AG04449 (cell line): ENCODE measurements around the gene U2SURP.

Source experiments
- CTCF ChIA-PET: fragments of 350-600 bp; formaldehyde crosslinking; extraction: SDS; loops from one replicate; lab custom pipeline; 2021; ENCODE audit warnings: antibody characterized with exemption; lab: Yijun Ruan, JAX
- POLR2A ChIA-PET: fragments of 400-600, 350-600 bp; formaldehyde crosslinking; extraction: SDS; loops from one replicate; lab custom pipeline; 2020; ENCODE audit warnings: antibody characterized with exemption, inconsistent platforms; lab: Yijun Ruan, JAX
- DNase-seq: peaks from one replicate; pipeline ENCODE4 v3.0.0-alpha.2; 2010; ENCODE audit warnings: low read depth, low spot score
- H3K4me3 ChIP-seq: 2 replicates; pipeline ENCODE4 v1.5.1; 2011; ENCODE audit warnings: low read depth, mild to moderate bottlenecking, control low read depth, low read length
- CTCF ChIP-seq: IDR thresholded peaks from one replicate; pipeline ENCODE4 v1.5.1; 2011; ENCODE audit warnings: mild to moderate bottlenecking, moderate library complexity, low read length, control low read depth, inconsistent platforms; ENCODE audit not compliant: insufficient read depth; ENCODE audit errors: missing control alignments

U2SURP gene

GRCh38 chr3:143056372-143056771 is 55.0 kb downstream of the U2SURP start:
- CTCF ChIA-PET = interaction anchor here (1.6 to 2.2 kb wide), 2 partner anchors 11 to 16 kb away, joined by 3 to 6 read pairs; no protein-coding TSS in a partner anchor
- POLR2A ChIA-PET = no interaction called here
- H3K4me3 ChIP-seq = no peak overlapping the region
- no peak for DNase-seq
- TF ChIP-seq CTCF = no peak

DNA sequence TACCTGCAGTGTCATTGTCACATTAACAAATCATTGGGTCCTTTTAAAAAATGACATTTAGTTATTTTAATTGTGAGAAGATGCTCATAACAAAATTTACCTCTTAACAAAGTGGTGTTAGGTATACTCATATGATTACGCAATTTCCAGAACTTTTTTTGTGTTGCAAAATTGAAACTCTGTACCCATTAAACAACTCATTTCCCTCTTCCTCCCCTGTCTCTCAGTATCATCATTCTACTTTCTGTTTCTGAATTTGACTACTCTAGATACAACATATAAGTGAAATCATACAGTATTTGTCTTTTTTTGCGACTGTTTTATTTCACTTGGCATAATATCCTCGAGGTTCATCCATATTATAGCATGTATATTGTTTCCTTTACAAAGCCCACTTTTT is 59.5 kb downstream of the U2SURP start:
- TF ChIP-seq CTCF = no peak
- CTCF ChIA-PET = no interaction called here
- POLR2A ChIA-PET = no interaction called here
- no peak overlapping the region for H3K4me3 ChIP-seq
- no peak for DNase-seq

GRCh38 chr3:143063018-143063417 is 61.6 kb downstream of the U2SURP start:
- TF ChIP-seq CTCF = no peak
- ChIA-PET CTCF (interaction anchor here (0.7 kb wide), 1 partner anchor 235 kb away, joined by 3 read pairs; no protein-coding TSS in a partner anchor), POLR2A (no interaction called here)
- H3K4me3 ChIP-seq = no peak overlapping the region
- no peak for DNase-seq

DNA sequence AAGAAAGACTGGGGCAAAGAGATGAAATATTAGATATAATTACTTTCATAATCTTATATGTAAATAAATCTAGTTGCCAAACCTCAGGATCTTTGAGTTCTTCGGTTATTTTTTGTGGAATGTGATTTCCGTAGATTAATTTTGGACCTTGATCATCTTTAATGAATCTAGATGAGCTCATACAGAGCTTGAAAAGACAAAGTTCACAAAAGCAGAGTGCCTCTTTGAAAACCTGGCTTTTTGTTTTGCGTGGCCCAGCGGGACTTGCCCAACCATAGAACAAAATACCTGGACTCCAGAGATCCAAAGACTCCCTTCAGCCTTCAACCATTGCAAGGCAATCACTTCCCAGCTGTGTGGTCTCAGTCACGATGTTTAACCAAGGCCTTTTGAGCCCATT is 63.4 kb downstream of the U2SURP start:
- no peak overlapping the region for H3K4me3 ChIP-seq
- CTCF ChIA-PET = interaction anchor here (1.0 kb wide), 1 partner anchor 24 kb away, joined by 4 read pairs; no protein-coding TSS in a partner anchor
- DNase-seq = no peak
- no peak for TF ChIP-seq CTCF
- POLR2A ChIA-PET = no interaction called here

DNA sequence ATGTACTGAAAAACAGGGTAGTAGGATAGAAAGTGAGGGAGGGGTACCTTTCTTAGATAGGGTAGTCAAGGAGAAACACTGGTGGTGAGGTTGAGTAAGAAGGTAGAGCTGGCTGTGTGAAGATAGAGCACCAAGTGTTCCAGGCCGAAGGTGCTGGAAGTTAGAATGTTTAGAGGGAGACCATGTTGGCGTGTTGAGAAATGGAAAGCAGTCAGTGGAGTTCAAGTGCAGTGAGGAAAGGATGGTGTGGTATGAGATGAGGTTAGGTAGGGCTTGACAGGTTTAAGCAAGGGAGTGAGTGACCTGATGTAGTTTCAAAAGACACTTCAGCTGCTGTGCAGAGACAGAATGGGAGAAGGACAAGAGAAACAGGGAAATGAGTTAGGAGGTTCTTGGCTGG is 64.0 kb downstream of the U2SURP start:
- POLR2A ChIA-PET = no interaction called here
- TF ChIP-seq CTCF = no peak

DNA sequence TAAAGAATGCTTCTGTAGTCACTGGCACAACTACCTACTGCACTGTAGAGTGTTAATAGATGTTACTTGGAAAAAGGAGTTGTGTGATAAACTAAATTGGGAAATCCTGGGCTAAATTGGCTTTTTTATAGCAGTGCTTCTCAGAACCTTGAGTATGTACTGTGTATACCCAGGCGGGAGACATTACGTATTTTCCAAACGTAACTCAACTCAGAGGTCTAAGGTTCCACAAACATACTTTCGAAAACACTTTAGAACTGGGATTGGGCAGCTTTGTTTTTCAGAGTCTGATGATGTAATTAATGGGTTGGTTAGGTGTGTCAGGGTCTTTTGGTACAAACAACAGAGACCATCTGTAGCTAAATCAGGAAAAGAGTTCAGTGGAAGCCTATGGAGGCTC is 64.7 kb downstream of the U2SURP start:
- H3K4me3 ChIP-seq = no peak overlapping the region
- TF ChIP-seq CTCF = no peak
- no peak for DNase-seq
- CTCF ChIA-PET = no interaction called here
- POLR2A ChIA-PET = no interaction called here

More for the DNA sequence above, 64.0 kb downstream of the U2SURP start:
- no peak overlapping the region for H3K4me3 ChIP-seq
- CTCF ChIA-PET = no interaction called here
- DNase-seq = no peak
